ENCODE results near the gene CA10.

The CA10 gene

GRCh38 chr17:51630101-51630671 is 528.3 kb downstream of the CA10 start:
- no peak for DNase-seq

GRCh38 chr17:51629232-51629631 is 529.3 kb downstream of the CA10 start:
- DNase-seq, result no peak

- DNase-seq, result no peak
Observed at GRCh38 chr17:51627779-51628178, 530.7 kb downstream of the CA10 start.

GRCh38 chr17:51618476-51618875 is 540.0 kb downstream of the CA10 start:
- DNase-seq, result no peak

GRCh38 chr17:51617986-51618385 is 540.5 kb downstream of the CA10 start:
- peak; percentile 16 for DNase-seq

GRCh38 chr17:51613255-51613654 is 545.3 kb downstream of the CA10 start:
- no peak for DNase-seq

- DNase-seq, result no peak
Observed at GRCh38 chr17:51612692-51613091, 545.8 kb downstream of the CA10 start.

- no peak for DNase-seq
Observed at GRCh38 chr17:51611585-51611984, 546.9 kb downstream of the CA10 start.

- DNase-seq, result no peak
Observed at GRCh38 chr17:51610834-51611233, 547.7 kb downstream of the CA10 start.

- no peak for DNase-seq
Observed at GRCh38 chr17:51610155-51610554, 548.4 kb downstream of the CA10 start.

GRCh38 chr17:51608251-51608933 is 550.1 kb downstream of the CA10 start:
- no peak for DNase-seq

GRCh38 chr17:51607512-51607911 is 551.0 kb downstream of the CA10 start:
- no peak for DNase-seq

GRCh38 chr17:51604299-51605020 is 554.1 kb downstream of the CA10 start:
- no peak for DNase-seq

- no peak for DNase-seq
Observed at GRCh38 chr17:51601622-51602261, 556.8 kb downstream of the CA10 start.

GRCh38 chr17:51598824-51599223 is 559.7 kb downstream of the CA10 start:
- no peak for DNase-seq

- no peak for DNase-seq
Observed at GRCh38 chr17:51597345-51597744, 561.2 kb downstream of the CA10 start.

- no peak for DNase-seq
Observed at GRCh38 chr17:51595826-51596398, 562.6 kb downstream of the CA10 start.

- DNase-seq, result no peak
Observed at GRCh38 chr17:51590071-51590656, 568.4 kb downstream of the CA10 start.

GRCh38 chr17:51588063-51588462 is 570.5 kb downstream of the CA10 start:
- no peak for DNase-seq

GRCh38 chr17:51587516-51587915 is 571.0 kb downstream of the CA10 start:
- DNase-seq, result no peak

GRCh38 chr17:51585514-51586104 is 572.9 kb downstream of the CA10 start:
- DNase-seq, result no peak

GRCh38 chr17:51580869-51581268 is 577.6 kb downstream of the CA10 start:
- no peak for DNase-seq

Measured in NCI-H1694 (cell line).